GM12875 (cell line): ENCODE measurements around the gene CEP104.

Source experiments
- H3K4me3 ChIP-seq: one replicate; pipeline ENCODE4 v1.5.1; 2011; ENCODE audit warnings: low read depth, low read length, control low read depth
- TF ChIP-seq, protein P1 (sequence below): IDR thresholded peaks from 2 replicates; pipeline ENCODE4 v1.5.1; 2011; ENCODE audit warnings: low read depth, mild to moderate bottlenecking, control low read depth, inconsistent platforms, low read length, moderate library complexity, borderline replicate concordance; ENCODE audit not compliant: insufficient read depth

The CEP104 gene

DNA sequence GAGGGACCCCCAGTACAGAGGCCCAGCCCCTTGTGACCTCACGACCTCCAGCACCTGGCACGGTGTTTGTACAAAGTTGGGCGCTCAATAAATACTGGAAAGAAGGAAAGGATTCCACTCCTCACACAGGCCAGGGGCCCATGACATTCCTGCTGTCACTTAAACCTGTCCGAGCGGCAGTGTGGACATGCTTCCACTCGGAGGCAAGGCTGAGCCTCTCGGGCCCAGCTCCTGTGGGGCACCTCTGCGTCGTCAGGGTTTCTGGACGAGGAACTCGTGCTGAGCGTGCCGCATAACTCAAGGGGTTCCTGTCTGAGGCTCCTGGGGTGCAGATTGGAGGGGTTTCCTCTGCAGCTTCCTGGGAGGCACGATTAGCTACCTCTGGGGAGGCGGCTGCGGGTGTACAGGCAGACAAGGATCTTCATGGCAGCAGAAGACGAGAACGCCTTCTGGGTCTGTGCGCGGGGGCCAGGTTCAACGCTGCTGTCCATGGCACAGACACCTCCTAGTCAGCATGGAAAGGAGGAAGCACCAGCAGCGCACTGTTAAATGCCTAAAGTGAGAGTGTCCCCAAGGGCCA is 88.1 kb downstream of the CEP104 start:
- TF ChIP-seq, protein P1, sequence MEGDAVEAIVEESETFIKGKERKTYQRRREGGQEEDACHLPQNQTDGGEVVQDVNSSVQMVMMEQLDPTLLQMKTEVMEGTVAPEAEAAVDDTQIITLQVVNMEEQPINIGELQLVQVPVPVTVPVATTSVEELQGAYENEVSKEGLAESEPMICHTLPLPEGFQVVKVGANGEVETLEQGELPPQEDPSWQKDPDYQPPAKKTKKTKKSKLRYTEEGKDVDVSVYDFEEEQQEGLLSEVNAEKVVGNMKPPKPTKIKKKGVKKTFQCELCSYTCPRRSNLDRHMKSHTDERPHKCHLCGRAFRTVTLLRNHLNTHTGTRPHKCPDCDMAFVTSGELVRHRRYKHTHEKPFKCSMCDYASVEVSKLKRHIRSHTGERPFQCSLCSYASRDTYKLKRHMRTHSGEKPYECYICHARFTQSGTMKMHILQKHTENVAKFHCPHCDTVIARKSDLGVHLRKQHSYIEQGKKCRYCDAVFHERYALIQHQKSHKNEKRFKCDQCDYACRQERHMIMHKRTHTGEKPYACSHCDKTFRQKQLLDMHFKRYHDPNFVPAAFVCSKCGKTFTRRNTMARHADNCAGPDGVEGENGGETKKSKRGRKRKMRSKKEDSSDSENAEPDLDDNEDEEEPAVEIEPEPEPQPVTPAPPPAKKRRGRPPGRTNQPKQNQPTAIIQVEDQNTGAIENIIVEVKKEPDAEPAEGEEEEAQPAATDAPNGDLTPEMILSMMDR, result no peak
- H3K4me3 ChIP-seq, result no peak overlapping the region

DNA sequence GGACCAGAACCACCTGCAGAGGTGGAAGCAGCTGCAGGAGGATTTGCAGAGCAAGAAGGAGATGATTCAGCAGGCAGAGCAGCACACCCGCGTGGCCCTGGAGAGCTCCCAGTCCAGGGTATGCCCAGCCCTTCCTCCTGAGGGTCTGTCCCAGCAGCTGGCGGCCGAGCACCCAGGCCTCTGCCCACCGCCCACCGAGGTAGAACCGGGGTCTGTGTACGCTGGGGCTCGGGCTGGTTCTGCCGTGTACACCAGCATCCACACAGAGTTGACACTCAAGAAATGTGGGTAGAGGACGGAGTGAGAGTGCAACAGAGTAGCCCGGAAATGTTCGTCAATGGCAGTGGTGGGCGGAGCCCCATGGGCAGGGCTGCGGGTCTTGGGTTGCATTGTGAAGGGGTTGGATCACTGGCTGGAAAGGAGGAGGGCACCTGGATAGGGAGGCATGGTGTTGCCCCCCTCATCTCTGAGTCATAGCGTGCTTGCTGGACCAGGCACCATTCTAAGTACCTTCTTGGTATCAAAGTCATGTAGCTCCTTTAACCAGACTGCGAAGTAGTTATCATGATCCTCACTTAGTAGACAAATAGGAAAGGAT is 89.6 kb downstream of the CEP104 start:
- TF ChIP-seq, protein P1, result no peak
- H3K4me3 ChIP-seq, result no peak overlapping the region

DNA sequence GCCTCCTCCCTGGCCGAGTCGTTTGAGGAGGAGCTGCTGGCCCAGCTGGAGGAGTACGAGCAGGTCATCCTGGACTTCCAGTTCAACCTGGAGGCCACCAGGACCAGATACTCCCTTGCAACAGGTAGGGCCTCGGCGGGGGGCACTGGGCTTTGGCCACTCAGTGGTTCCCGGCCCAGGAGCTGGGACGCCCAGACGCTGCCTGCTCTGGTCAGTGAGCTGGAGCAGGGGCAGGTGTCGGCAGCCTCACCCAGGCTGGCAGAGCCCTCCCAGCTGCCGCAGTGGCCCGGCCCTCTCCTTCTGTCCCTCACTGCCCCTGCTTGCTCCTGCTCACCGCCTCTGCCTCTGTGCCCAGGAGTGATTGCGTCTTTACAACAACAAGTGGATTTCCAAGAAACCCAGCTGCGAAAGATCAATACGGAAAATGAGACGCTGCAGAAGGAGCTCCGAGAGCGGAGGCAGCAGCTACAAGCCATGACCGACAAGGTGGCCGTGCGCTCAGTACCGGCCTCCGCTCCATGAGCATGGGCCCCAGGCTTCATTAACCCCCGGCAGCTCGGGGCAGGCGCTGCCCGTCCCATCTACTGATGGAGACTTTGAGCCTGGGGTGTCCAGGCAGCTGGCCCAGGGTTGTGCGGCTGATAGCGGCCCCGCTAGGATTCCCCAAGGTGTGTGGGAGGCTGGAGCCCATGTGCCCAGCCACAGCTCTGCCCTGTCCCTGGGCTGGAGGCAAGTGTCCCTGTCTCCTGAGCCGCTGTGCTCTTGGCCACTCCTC is 93.5 kb downstream of the CEP104 start:
- TF ChIP-seq, protein P1, result no peak
- H3K4me3 ChIP-seq, result no peak overlapping the region

DNA sequence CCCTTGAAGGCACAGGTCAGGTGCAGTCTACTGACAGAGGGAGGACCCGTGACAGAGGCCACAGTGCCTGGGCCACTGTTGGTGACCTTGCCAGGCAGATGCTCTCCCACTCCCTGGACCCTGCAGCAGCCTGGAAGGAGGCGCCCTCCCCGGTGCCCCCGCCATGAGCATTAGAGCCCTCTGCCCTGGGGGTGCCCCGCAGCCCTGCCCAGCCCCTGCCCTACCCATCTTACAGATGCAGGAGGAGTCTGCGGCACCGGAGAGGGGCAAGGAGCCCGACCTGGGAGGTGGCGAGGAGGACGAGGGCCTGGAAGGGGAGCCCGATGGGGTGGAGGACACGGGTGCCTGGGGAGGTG is 94.2 kb downstream of the CEP104 start:
- no peak overlapping the region for H3K4me3 ChIP-seq
- TF ChIP-seq, protein P1, result no peak

DNA sequence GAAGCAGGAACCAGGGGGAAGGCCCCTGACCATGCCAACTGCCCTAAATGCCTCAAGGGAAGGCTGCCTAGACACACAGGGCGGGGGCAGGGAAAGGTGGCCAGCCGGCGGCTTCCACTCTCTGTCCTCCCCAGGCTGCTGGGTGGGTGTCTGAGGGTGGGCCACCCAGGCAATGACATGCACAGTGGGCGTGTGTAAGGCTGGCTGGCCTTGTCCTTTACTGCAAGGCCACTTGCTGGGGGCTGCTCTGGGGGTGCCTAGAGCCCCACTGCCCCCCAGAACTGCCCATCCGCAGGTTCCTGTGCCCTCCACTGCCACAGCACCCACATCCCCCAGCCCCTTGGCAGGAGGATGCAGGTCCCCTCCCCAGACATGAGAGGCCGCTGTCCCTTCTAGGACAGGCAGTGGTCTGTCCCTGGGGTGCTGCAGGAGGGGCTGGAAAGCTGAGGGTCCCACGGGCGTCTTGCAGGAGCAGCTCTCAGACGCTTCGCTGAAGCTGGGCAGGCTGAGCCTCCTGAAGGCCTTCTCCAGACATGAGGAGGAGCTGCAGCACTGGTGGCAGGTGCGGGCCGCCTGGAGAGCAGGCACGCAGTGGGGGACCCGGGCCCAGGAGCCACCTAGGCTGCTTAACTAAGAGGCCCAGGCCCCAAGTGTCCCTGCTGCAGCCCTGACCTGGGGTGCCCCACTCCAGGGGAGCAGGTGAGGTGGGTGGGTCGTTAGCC is 94.7 kb downstream of the CEP104 start:
- TF ChIP-seq, protein P1, result no peak
- H3K4me3 ChIP-seq, result no peak overlapping the region
